ENCODE results near the gene SLC26A2.
"Not testable (repeated sequence)": the region's sequence is repeated elsewhere in the genome, so short reads cannot be mapped to it uniquely, and the experiment has no call there.

The SLC26A2 gene

GRCh38 chr5:150016537-150016936 is 56.0 kb downstream of the SLC26A2 start:
- Histone ChIP-seq H3K9ac (ENCODE audit: low read length) (no peak overlapping the region), H3K4me1 (ENCODE audit: insufficient read depth, low read length) (no peaks in the 10 kb centered on the region), H3K4me3 (ENCODE audit: low read depth in 1 of 2, low read length in 2 of 2) (no peak overlapping the region), H3K27ac (ENCODE audit: low read depth, low read length) (no peak overlapping the region), H3K27me3 (ENCODE audit: control insufficient read depth in 1 of 2, insufficient read depth in 2 of 2, low read length in 2 of 2) (no peaks in the 10 kb centered on the region), H3K36me3 (ENCODE audit: insufficient read depth, low read length) (peaks cover 60% of the 10 kb centered on the region), H3K9me3 (ENCODE audit: low read length) (no peaks in the 10 kb centered on the region)

DNA sequence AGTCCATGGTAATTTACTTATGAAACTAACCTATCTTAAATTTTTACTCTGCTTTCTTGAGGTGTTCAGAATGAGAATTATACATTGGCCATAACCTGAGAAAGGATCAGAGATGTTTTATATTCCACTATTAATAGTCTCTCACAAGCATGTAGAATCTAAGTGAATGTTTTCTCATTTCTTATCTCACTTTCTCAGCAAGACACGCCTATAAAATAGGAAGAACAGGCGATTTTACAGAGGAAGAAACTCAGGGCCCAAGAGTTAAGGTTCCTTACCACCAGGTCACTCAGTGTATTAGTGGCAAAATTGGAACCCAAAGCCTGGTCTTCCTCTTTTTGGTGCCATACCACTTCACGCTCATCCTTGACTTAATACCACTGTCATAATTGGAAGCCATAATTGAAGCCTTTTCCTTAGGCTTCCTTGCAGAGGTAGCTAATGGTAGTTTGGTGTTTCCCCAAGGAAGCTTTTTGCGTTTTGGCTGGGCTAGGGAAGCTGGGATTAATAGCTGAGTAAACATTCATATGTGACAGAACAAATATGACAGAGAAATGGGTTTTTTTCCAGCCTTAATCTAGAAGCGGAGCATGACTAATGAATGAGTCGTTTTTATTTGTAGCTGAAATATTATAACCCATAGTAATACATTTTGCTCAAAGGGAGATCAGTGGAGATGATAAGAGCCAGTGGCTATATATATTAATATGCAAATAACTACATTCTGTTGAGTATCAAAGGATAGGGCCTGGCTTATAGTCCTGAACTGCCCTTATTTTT is 56.9 kb downstream of the SLC26A2 start:
- Histone ChIP-seq H3K27me3 (ENCODE audit: control insufficient read depth in 1 of 2, insufficient read depth in 2 of 2, low read length in 2 of 2) (no peaks in the 10 kb centered on the region), H3K4me1 (ENCODE audit: insufficient read depth, low read length) (no peaks in the 10 kb centered on the region), H3K36me3 (ENCODE audit: insufficient read depth, low read length) (peaks cover 60% of the 10 kb centered on the region), H3K27ac (ENCODE audit: low read depth, low read length) (no peak overlapping the region), H3K4me3 (ENCODE audit: low read depth in 1 of 2, low read length in 2 of 2) (no peak overlapping the region), H3K9ac (ENCODE audit: low read length) (no peak overlapping the region), H3K9me3 (ENCODE audit: low read length) (no peaks in the 10 kb centered on the region)

GRCh38 chr5:150020249-150020648 is 59.7 kb downstream of the SLC26A2 start:
- Histone ChIP-seq H3K36me3 (ENCODE audit: insufficient read depth, low read length) (peaks cover 64% of the 10 kb centered on the region), H3K4me1 (ENCODE audit: insufficient read depth, low read length) (no peaks in the 10 kb centered on the region), H3K27ac (ENCODE audit: low read depth, low read length) (no peak overlapping the region), H3K9ac (ENCODE audit: low read length) (no peak overlapping the region), H3K27me3 (ENCODE audit: control insufficient read depth in 1 of 2, insufficient read depth in 2 of 2, low read length in 2 of 2) (no peaks in the 10 kb centered on the region), H3K4me3 (ENCODE audit: low read depth in 1 of 2, low read length in 2 of 2) (no peak overlapping the region), H3K9me3 (ENCODE audit: low read length) (no peaks in the 10 kb centered on the region)

DNA sequence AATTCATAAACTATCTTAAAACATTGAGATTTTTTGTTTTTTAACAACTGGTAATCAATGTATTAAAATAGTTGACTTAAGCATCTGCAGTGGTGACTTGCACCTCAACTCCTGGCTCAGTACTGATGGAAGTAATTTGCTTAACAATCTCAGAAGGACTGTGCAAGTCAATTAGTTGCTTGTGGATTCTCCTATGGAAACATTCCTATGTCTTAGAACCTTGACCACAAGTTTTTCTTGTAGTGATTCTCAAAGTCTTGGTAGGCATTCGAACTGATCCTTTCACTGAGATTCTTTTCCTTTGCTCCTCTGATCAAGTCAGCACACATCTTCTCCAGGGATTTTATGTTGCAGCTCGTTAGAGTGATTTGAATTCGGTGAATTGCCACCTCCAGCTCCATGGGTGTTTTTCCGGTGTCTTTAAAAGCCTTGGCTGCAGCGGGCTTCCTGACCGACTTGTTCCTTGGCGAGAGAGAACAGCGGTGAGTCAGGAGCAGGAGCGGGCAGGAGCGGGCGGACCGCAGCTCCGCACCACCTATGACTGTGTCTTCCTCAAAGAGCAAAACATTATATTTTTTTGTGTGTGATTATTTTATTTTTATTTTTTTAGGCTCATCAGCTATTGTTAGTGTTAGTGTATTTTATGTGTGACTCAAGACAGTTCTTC is 61.1 kb downstream of the SLC26A2 start:
- no peaks in the 10 kb centered on the region for H3K27me3 ChIP-seq (ENCODE audit: control insufficient read depth in 1 of 2, insufficient read depth in 2 of 2, low read length in 2 of 2)
- no peak overlapping the region for H3K4me3 ChIP-seq (ENCODE audit: low read depth in 1 of 2, low read length in 2 of 2)
- peaks cover 65% of the 10 kb centered on the region for H3K36me3 ChIP-seq (ENCODE audit: insufficient read depth, low read length)
- H3K9ac ChIP-seq (ENCODE audit: low read length), result no peak overlapping the region
- no peaks in the 10 kb centered on the region for H3K9me3 ChIP-seq (ENCODE audit: low read length)
- H3K27ac ChIP-seq (ENCODE audit: low read depth, low read length), result no peak overlapping the region
- H3K4me1 ChIP-seq (ENCODE audit: insufficient read depth, low read length), result no peaks in the 10 kb centered on the region

GRCh38 chr5:150022158-150022531 is 61.6 kb downstream of the SLC26A2 start:
- Histone ChIP-seq H3K9me3 (ENCODE audit: low read length) (no peaks in the 10 kb centered on the region), H3K9ac (ENCODE audit: low read length) (no peak overlapping the region), H3K27me3 (ENCODE audit: control insufficient read depth in 1 of 2, insufficient read depth in 2 of 2, low read length in 2 of 2) (no peaks in the 10 kb centered on the region), H3K27ac (ENCODE audit: low read depth, low read length) (no peak overlapping the region), H3K4me1 (ENCODE audit: insufficient read depth, low read length) (no peaks in the 10 kb centered on the region), H3K4me3 (ENCODE audit: low read depth in 1 of 2, low read length in 2 of 2) (no peak overlapping the region), H3K36me3 (ENCODE audit: insufficient read depth, low read length) (peaks cover 69% of the 10 kb centered on the region)

DNA sequence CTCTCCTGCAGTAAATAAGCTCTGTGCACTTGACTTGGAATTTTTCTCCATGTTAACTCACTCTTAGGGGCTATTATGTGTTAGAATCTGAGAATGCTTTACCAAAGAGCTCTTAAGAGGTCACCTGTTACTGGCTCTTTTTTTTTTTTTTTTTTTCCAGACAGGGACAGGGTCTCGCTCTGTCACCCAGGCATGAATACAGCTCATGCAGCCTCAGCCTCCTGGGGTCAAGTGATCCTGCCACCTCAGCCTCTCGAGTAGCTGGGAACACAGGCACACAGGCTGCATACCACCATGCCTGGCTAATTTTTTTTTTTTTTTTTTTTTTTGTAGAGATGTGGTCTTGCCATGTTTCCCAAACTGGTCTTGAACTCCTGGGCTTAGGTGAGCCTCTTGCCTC is 62.1 kb downstream of the SLC26A2 start:
- H3K9me3 ChIP-seq (ENCODE audit: low read length), result no peaks in the 10 kb centered on the region
- H3K4me1 ChIP-seq (ENCODE audit: insufficient read depth, low read length), result no peaks in the 10 kb centered on the region
- H3K9ac ChIP-seq (ENCODE audit: low read length), result no peak overlapping the region
- H3K27ac ChIP-seq (ENCODE audit: low read depth, low read length), result no peak overlapping the region
- H3K27me3 ChIP-seq (ENCODE audit: control insufficient read depth in 1 of 2, insufficient read depth in 2 of 2, low read length in 2 of 2), result no peaks in the 10 kb centered on the region
- H3K4me3 ChIP-seq (ENCODE audit: low read depth in 1 of 2, low read length in 2 of 2), result no peak overlapping the region
- H3K36me3 ChIP-seq (ENCODE audit: insufficient read depth, low read length), result peaks cover 69% of the 10 kb centered on the region

DNA sequence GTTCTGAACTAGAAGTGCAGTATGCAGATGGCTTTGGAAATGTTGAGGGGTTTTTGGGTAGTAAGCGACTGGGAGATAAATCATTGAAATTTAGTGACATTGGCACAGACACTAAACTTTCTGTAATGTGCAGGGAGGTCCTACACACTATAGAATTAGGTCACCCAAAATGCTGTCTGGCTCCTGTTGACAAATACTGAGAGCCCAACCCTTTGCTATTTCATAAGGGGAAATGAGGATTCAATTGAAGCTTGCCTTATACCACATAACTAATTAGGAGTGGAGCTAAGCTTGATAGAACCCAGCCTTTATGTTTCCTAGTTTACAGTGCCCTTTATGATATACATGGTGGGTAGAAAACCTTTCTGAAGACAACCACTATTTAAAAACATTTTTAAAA is 62.6 kb downstream of the SLC26A2 start:
- Histone ChIP-seq H3K4me1 (ENCODE audit: insufficient read depth, low read length) (no peaks in the 10 kb centered on the region), H3K4me3 (ENCODE audit: low read depth in 1 of 2, low read length in 2 of 2) (no peak overlapping the region), H3K9me3 (ENCODE audit: low read length) (no peaks in the 10 kb centered on the region), H3K9ac (ENCODE audit: low read length) (no peak overlapping the region), H3K27ac (ENCODE audit: low read depth, low read length) (no peak overlapping the region), H3K27me3 (ENCODE audit: control insufficient read depth in 1 of 2, insufficient read depth in 2 of 2, low read length in 2 of 2) (no peaks in the 10 kb centered on the region), H3K36me3 (ENCODE audit: insufficient read depth, low read length) (peaks cover 66% of the 10 kb centered on the region)

DNA sequence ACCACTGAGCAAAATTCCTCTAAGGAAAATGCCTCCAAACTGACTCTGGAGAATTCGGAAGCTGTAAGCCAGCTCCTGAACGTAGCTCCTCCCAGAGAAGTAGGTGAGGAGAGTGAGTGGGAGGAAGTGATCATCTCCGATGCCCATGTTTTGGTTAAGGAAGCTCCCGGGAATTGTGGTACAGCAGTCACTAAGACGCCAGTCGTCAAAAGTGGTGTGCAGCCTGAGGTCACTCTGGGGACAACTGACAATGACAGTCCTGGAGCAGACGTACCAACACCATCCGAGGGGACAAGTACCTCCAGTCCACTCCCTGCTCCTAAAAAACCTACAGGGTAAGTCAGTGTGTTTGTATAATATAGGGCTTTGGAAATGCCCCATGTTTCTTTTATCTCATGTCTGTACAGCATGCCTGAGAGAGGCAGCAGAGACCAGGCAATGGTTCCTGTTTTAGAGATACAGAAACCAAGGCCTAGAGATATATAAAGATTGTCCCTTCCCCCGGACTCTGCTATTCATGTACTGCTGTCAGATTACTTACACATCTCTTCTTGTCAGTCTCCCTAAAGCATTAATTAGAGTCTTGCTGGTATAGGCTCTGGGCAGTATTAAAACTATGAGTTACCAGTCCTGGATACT is 63.9 kb downstream of the SLC26A2 start:
- Histone ChIP-seq H3K27me3 (ENCODE audit: control insufficient read depth in 1 of 2, insufficient read depth in 2 of 2, low read length in 2 of 2) (no peaks in the 10 kb centered on the region), H3K4me1 (ENCODE audit: insufficient read depth, low read length) (no peaks in the 10 kb centered on the region), H3K36me3 (ENCODE audit: insufficient read depth, low read length) (peaks cover 60% of the 10 kb centered on the region), H3K9me3 (ENCODE audit: low read length) (no peaks in the 10 kb centered on the region), H3K4me3 (ENCODE audit: low read depth in 1 of 2, low read length in 2 of 2) (no peak overlapping the region), H3K9ac (ENCODE audit: low read length) (no peak overlapping the region), H3K27ac (ENCODE audit: low read depth, low read length) (no peak overlapping the region)

DNA sequence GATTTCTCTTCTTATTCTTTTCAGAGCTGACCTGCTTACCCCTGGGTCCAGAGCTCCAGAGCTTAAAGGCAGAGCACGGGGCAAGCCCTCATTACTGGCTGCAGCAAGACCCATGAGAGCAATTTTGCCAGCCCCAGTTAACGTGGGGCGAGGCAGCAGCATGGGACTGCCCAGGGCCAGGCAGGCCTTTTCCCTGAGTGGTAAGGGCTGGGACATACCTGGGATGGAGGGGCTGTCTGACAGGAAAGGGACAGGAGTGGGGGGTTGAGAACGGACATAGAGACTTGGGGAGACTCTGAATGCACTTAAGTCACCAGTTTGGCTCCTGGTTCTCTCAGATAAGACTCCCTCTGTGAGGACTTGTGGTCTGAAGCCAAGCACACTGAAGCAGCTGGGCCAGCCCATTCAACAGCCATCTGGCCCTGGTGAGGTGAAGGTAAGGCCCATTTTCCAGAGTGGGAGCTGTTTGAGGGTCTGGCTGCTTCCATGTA is 66.2 kb downstream of the SLC26A2 start:
- Histone ChIP-seq H3K27me3 (ENCODE audit: control insufficient read depth in 1 of 2, insufficient read depth in 2 of 2, low read length in 2 of 2) (no peaks in the 10 kb centered on the region), H3K9ac (ENCODE audit: low read length) (no peak overlapping the region), H3K9me3 (ENCODE audit: low read length) (no peaks in the 10 kb centered on the region), H3K36me3 (ENCODE audit: insufficient read depth, low read length) (peaks cover 58% of the 10 kb centered on the region), H3K4me3 (ENCODE audit: low read depth in 1 of 2, low read length in 2 of 2) (no peak overlapping the region), H3K27ac (ENCODE audit: low read depth, low read length) (no peak overlapping the region), H3K4me1 (ENCODE audit: insufficient read depth, low read length) (no peaks in the 10 kb centered on the region)

GRCh38 chr5:150028047-150028446 is 67.5 kb downstream of the SLC26A2 start:
- H3K27ac ChIP-seq (ENCODE audit: low read depth, low read length); H3K4me1 ChIP-seq (ENCODE audit: insufficient read depth, low read length); H3K27me3 ChIP-seq (ENCODE audit: control insufficient read depth in 1 of 2, insufficient read depth in 2 of 2, low read length in 2 of 2); H3K9ac ChIP-seq (ENCODE audit: low read length); H3K4me3 ChIP-seq (ENCODE audit: low read depth in 1 of 2, low read length in 2 of 2); H3K9me3 ChIP-seq (ENCODE audit: low read length): not testable (repeated sequence)
- H3K36me3 ChIP-seq (ENCODE audit: insufficient read depth, low read length), result peaks cover 70% of the 10 kb centered on the region

DNA sequence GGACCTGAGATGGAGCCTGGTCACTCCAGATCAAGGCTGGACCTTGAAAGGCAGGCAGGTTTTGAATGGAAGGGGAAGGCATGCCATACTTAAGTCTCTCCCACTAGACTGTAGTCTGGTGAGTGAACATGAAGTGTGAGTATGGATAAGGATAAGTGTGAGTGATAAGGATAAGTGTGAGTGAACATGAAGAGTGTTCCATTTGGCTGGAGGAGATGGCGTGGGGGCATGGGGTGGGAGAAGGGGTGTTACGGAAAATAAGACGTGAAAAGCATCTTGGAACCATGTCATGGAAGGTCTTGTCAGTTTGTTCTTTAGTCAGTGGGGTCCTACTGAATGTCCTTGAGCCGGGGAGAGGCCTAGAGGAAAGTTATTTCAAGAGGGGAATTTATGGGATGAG is 72.8 kb downstream of the SLC26A2 start:
- Histone ChIP-seq H3K4me1 (ENCODE audit: insufficient read depth, low read length) (no peaks in the 10 kb centered on the region), H3K27ac (ENCODE audit: low read depth, low read length) (no peak overlapping the region), H3K9me3 (ENCODE audit: low read length) (no peaks in the 10 kb centered on the region), H3K36me3 (ENCODE audit: insufficient read depth, low read length) (peaks cover 85% of the 10 kb centered on the region), H3K4me3 (ENCODE audit: low read depth in 1 of 2, low read length in 2 of 2) (no peak overlapping the region), H3K27me3 (ENCODE audit: control insufficient read depth in 1 of 2, insufficient read depth in 2 of 2, low read length in 2 of 2) (no peaks in the 10 kb centered on the region), H3K9ac (ENCODE audit: low read length) (no peak overlapping the region)
